Liver (tissue), 3 donors: ENCODE measurements around the gene MPPE1.

Experiments used
- CTCF ChIP-seq: fragments of 150-350 bp; IDR thresholded peaks from 2 replicates; pipeline ENCODE4 v1.5.1; 2017; ENCODE audit warnings: improper control_type of control experiment, low read depth, low read length; ENCODE audit not compliant: missing input control
- EGR1 ChIP-seq, 2 donors: IDR thresholded peaks; 2 replicates each; pipeline ENCODE4 v1.6.1; 2016 to 2018; ENCODE audit warnings: antibody characterized with exemption in 2 of 2, low read depth in 2 of 2
- JUND ChIP-seq, 2 donors: IDR thresholded peaks; 2 replicates each; pipeline ENCODE4 v1.6.1; 2016; ENCODE audit warnings: antibody characterized with exemption in 2 of 2
- MAX ChIP-seq: IDR thresholded peaks from 2 replicates; pipeline ENCODE4 v1.6.1; 2016; ENCODE audit warnings: antibody characterized with exemption
- RAD21 ChIP-seq, 2 donors: IDR thresholded peaks; 2 replicates each; pipeline ENCODE4 v1.6.1; 2016; ENCODE audit warnings: antibody characterized with exemption in 2 of 2, mild to moderate bottlenecking in 2 of 2
- REST ChIP-seq: IDR thresholded peaks from 2 replicates; pipeline ENCODE4 v1.6.1; 2016; ENCODE audit warnings: antibody characterized with exemption, mild to moderate bottlenecking
- SP1 ChIP-seq: IDR thresholded peaks from 2 replicates; pipeline ENCODE4 v1.6.1; 2018; ENCODE audit warnings: antibody characterized with exemption, mild to moderate bottlenecking
- TAF1 ChIP-seq: conservative IDR thresholded peaks from 2 replicates; pipeline ENCODE4 v1.6.1; 2016; ENCODE audit warnings: antibody characterized with exemption, mild to moderate bottlenecking
- YY1 ChIP-seq: IDR thresholded peaks from 2 replicates; pipeline ENCODE4 v1.6.1; 2016; ENCODE audit warnings: antibody characterized with exemption, mild to moderate bottlenecking
- ZBTB33 ChIP-seq: IDR thresholded peaks from 2 replicates; pipeline ENCODE4 v1.6.1; 2016; ENCODE audit warnings: antibody characterized with exemption
- TF ChIP-seq, protein P1 (sequence below): IDR thresholded peaks from 2 replicates; pipeline ENCODE4 v1.6.1; 2016; ENCODE audit warnings: antibody characterized with exemption
- donor health status: healthy.
- donor health status: healthy.

DNA sequence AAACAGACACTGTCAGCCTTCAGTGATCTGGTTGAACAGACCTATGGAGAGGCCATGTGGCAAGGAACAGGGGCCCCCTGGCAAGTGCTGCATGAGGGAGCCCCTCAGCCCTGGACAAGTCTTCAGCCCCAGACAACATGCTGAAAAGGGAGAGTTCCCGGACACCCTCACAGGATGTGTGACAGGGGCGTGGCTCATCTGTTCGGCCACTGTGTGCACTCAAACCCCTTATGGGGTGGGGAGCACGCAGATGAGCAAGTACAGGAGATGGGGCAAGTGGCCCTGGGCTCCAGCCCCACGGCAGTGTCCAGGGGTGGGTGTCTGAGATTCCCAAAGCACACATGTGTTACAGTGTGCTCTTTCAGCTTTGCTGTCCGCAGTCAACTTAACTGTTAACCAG is 35.4 kb upstream of the MPPE1 start:
- TF ChIP-seq JUND (IDR thresholded peaks at IDR 0.05) = no peak
- no peak for TF ChIP-seq CTCF
- TF ChIP-seq, protein P1, sequence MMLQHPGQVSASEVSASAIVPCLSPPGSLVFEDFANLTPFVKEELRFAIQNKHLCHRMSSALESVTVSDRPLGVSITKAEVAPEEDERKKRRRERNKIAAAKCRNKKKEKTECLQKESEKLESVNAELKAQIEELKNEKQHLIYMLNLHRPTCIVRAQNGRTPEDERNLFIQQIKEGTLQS = no peak
- TF ChIP-seq REST = no peak
- TF ChIP-seq TAF1 = no peak
- TF ChIP-seq YY1 = no peak
- no peak for TF ChIP-seq RAD21 (IDR thresholded peaks at IDR 0.05)
- TF ChIP-seq SP1 = no peak
- TF ChIP-seq MAX = no peak
- TF ChIP-seq EGR1 (IDR thresholded peaks at IDR 0.05; ENCODE audit: low read depth in 2 of 2) = no peak
- no peak for TF ChIP-seq ZBTB33
